HL-60 (cell line): Measurements from ENCODE around the gene ADAM15.
A peak's percentile ranks its signal among the peaks of the same experiment; 100 is the strongest.

Experiments used
- DNase-seq, 2 experiments: peaks; one replicate each; pipeline ENCODE4 v3.0.0-alpha.2; 2010 to 2020; ENCODE audit warnings: low read depth in 1 of 2, low spot score in 1 of 2
- H3K27ac ChIP-seq: fragments of 250-450 bp; sonication (Bioruptor Pico); replicated peaks from 2 replicates; pipeline ENCODE4 v1.5.1; 2020; ENCODE audit warnings: mild to moderate bottlenecking, moderate library complexity
- H3K27me3 ChIP-seq: fragments of 250-450 bp; sonication (Bioruptor Pico); 2 replicates; pipeline ENCODE4 v1.5.1; 2021; ENCODE audit warnings: mild to moderate bottlenecking, moderate library complexity; ENCODE audit not compliant: insufficient read depth, poor library complexity, severe bottlenecking
- H3K4me3 ChIP-seq: replicated peaks from 2 replicates; pipeline ENCODE4 v1.5.1; 2011; ENCODE audit warnings: mild to moderate bottlenecking, control low read depth, low read length; ENCODE audit not compliant: insufficient read depth
- CTCF ChIP-seq: IDR thresholded peaks from one replicate; pipeline ENCODE4 v1.5.1; 2011; ENCODE audit warnings: low read length, control low read depth, inconsistent platforms; ENCODE audit not compliant: insufficient read depth
- GABPA ChIP-seq: IDR thresholded peaks from 2 replicates; pipeline ENCODE4 v1.6.1; 2012; ENCODE audit warnings: low read depth
- POLR2AphosphoS5 ChIP-seq: IDR thresholded peaks from 2 replicates; pipeline ENCODE4 v1.6.1; 2012; ENCODE audit warnings: low read depth
- REST ChIP-seq: IDR thresholded peaks from 2 replicates; pipeline ENCODE4 v1.6.1; 2012; ENCODE audit warnings: low read depth; ENCODE audit not compliant: insufficient replicate concordance
- SPI1 ChIP-seq: IDR thresholded peaks from 2 replicates; pipeline ENCODE4 v1.6.1; 2012; ENCODE audit warnings: low read depth, mild to moderate bottlenecking, borderline replicate concordance
- long read RNA-seq: library from polyadenylated mRNA; unstranded; transcript quantifications from one replicate; pipeline ENCODE4 v2.0.0, GENCODE V29; 2020

Gene ADAM15
- long read RNA-seq, transcript ADAM15-202 (22 exons, 2,877 nt), result minor isoform, 16 of 315 reads
- long read RNA-seq, transcript ADAM15-201 (21 exons, 2,799 nt), result major isoform, 194 of 315 reads
- long read RNA-seq, partial matches to known transcripts, result 33 of 315 reads
- long read RNA-seq, other reads (novel, unspliced or antisense), result 70 of 315 reads

GRCh38 chr1:155050560-155051341, at the start of gene ADAM15:
Gene ADAM15, plus strand, starts transcription at chr1:155051316. Its CDS starts 71 bp downstream, at chr1:155051387.
- DNase-seq, result peak; percentile 78 to 84
- H3K27me3 ChIP-seq, result no peaks in the 10 kb centered on the region
- peak within 1 kb of the TSS; percentile 83 for H3K27ac ChIP-seq
- TF ChIP-seq CTCF (peak; percentile 94), POLR2AphosphoS5 (peak; percentile 17), GABPA (0 out of 2 replicates have a peak, but pooled peaks have one; percentile 31), REST (no peak), SPI1 (peak; percentile 85; the same call in 1 of the 2 replicates)
- H3K4me3 ChIP-seq, result peak within 1 kb of the TSS; percentile 91

GRCh38 chr1:155001425-155001674, 49.8 kb upstream of the ADAM15 start:
- DNase-seq, result no peak
- Histone ChIP-seq H3K4me3 (peak overlapping the region; percentile 72), H3K27ac (peak overlapping the region; percentile 88), H3K27me3 (no peaks in the 10 kb centered on the region)
- TF ChIP-seq POLR2AphosphoS5, result no peak
- TF ChIP-seq SPI1, result no peak
- TF ChIP-seq REST, result no peak
- no peak for TF ChIP-seq CTCF
- no peak for TF ChIP-seq GABPA

GRCh38 chr1:155001675-155002463, 49.2 kb upstream of the ADAM15 start:
- peak; percentile 100 for DNase-seq
- TF ChIP-seq REST, result no peak
- no peak for TF ChIP-seq CTCF
- no peak for TF ChIP-seq SPI1
- no peak; the same call in 1 of the 2 replicates for TF ChIP-seq POLR2AphosphoS5
- no peak for TF ChIP-seq GABPA
- Histone ChIP-seq H3K27ac (peak overlapping the region; percentile 88), H3K27me3 (no peaks in the 10 kb centered on the region), H3K4me3 (peak overlapping the region; percentile 72)
